Astrocyte of the spinal cord (primary cell): Measurements from ENCODE around the gene SLC6A7.
A peak's percentile ranks its signal among the peaks of the same experiment; 100 is the strongest.

Experiments
- DNase-seq: peaks from one replicate; pipeline ENCODE4 v3.0.0; 2011; ENCODE audit warnings: low read depth, low spot score
- H3K4me3 ChIP-seq: 2 replicates; pipeline ENCODE4 v1.5.1; 2011; ENCODE audit warnings: low read depth, mild to moderate bottlenecking, low read length, moderate library complexity
- CTCF ChIP-seq: IDR thresholded peaks from 2 replicates; pipeline ENCODE4 v1.5.1; 2012; ENCODE audit warnings: low read depth, mild to moderate bottlenecking, low read length, inconsistent platforms
- in situ Hi-C: cut with HindIII; loops from 2 replicates; pipeline ENCODE4 v1.10.0; 2017; ENCODE audit warnings: low sequenced_read_pairs

The SLC6A7 gene

GRCh38 chr5:150213530-150213929 lies 23.7 kb downstream of the SLC6A7 start:
- in situ Hi-C loops: no loop called here
- H3K4me3 ChIP-seq: no peak overlapping the region
- peak; percentile 38 for DNase-seq
- TF ChIP-seq CTCF: no peak

GRCh38 chr5:150214289-150214688 lies 24.4 kb downstream of the SLC6A7 start:
- DNase-seq: peak; percentile 16
- peak; percentile 31 for TF ChIP-seq CTCF
- in situ Hi-C loops: no loop called here
- H3K4me3 ChIP-seq: no peak overlapping the region

GRCh38 chr5:150215979-150216944 lies 26.4 kb downstream of the SLC6A7 start:
- no peak for TF ChIP-seq CTCF
- no peak overlapping the region for H3K4me3 ChIP-seq
- in situ Hi-C loops: no loop called here
- no peak for DNase-seq

- H3K4me3 ChIP-seq: no peak overlapping the region
- no peak for TF ChIP-seq CTCF
- in situ Hi-C loops: no loop called here
- DNase-seq: no peak
Measured at GRCh38 chr5:150217038-150217437, 27.2 kb downstream of the SLC6A7 start.

- in situ Hi-C loops: no loop called here
- peak; percentile 79 for TF ChIP-seq CTCF
- peak; percentile 80 for DNase-seq
- H3K4me3 ChIP-seq: no peak overlapping the region
Measured at GRCh38 chr5:150217873-150218692, 28.2 kb downstream of the SLC6A7 start.

- H3K4me3 ChIP-seq: no peak overlapping the region
- no peak for DNase-seq
- no peak for TF ChIP-seq CTCF
- in situ Hi-C loops: no loop called here
Measured at GRCh38 chr5:150218693-150219035, 28.8 kb downstream of the SLC6A7 start.
